Measurements from ENCODE around the gene DNAH8.

DNAH8 gene

GRCh38 chr6:39051399-39052122, 336.4 kb downstream of the DNAH8 start:
- Histone ChIP-seq H3K9me3 (no peaks in the 10 kb centered on the region), H3K36me3 (peaks cover 17% of the 10 kb centered on the region; the same call in 1 of the 2 replicates), H3K27ac (no peak overlapping the region), H4K20me1 (peaks cover 69% of the 10 kb centered on the region), H3K4me3 (no peak overlapping the region), H3K4me2 (peak overlapping the region; percentile 84), H3K27me3 (peaks cover 32% of the 10 kb centered on the region), H3K9ac (0 out of 2 replicates have a peak overlapping the region, but pooled peaks have one; percentile 6), H3K4me1 (peaks cover 47% of the 10 kb centered on the region)
- no peak for TF ChIP-seq Cebpa-rat (IDR thresholded peaks at IDR 0.05)

DNA sequence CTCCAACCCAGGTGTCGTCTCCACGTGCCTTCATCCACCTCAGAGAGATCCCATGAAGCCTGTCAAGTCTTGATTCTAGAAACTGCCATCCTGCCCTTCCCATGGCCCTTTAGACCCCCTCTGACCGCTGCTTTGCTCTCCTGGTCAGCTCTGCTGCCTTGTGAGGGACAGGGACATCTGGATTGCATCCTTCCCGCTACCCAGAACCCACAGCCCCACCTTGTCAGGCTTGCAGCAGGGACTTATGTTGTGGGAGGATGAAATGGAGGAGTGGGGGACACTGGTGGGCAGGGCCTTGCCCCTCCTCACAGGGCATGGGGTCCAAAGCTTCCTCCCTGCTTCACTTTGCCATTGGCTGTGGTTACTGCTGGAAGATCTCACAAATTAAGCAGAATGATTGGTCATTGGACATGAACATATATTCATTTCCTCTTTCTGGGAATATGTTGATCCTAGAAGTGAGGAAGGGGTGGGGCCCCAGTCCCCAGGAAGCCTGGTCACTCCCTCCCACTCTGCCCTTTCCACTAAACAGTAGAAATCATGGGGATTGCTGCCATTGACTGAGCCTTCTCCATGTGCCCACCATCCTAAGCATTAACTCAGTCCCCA, 338.0 kb downstream of the DNAH8 start:
- H3K9ac ChIP-seq, result no peak overlapping the region
- no peak overlapping the region for H3K4me2 ChIP-seq
- peaks cover 72% of the 10 kb centered on the region for H4K20me1 ChIP-seq
- H3K4me3 ChIP-seq, result no peak overlapping the region
- no peak for TF ChIP-seq Cebpa-rat (IDR thresholded peaks at IDR 0.05)
- H3K27ac ChIP-seq, result no peak overlapping the region
- H3K27me3 ChIP-seq, result peaks cover 21% of the 10 kb centered on the region; the same call in 1 of the 2 replicates
- peaks cover 32% of the 10 kb centered on the region for H3K36me3 ChIP-seq
- no peaks in the 10 kb centered on the region for H3K9me3 ChIP-seq
- H3K4me1 ChIP-seq, result peaks cover 41% of the 10 kb centered on the region

DNA sequence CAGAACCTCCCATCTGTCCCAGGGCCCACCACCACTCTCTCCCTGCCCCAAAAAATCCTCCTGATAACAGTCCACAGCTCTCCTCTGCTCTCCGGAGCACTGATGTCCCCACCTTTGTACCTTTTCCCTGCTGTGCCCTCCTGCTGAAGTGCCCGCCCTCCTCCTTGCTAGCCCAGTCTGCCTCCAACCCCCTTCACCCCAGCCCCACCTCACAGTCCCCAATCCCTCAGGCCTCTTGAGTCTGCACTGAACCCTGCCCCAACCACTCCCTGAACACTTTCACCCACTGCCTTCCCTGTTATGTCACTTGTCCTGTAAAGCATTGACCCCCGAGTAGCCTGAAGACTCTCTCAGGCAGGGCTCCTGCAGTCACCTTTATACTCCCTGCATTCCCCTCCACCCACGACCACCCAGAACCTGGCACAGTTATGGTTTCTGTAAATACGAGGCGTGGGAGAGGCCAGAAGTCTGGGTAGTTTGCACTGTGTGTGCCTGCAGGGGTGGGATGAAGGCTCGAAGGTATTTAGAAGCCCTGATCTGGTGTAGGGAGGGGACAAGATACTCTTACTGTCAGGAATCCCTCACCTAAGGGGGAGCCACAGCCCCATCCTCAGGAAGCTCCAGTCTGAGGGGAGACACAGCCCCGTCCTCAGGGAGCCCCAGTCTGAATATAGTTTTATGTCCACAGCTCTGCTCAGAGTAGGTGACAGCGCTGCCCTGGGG, 338.9 kb downstream of the DNAH8 start:
- H3K27me3 ChIP-seq, result peaks cover 12% of the 10 kb centered on the region; the same call in 1 of the 2 replicates
- no peak overlapping the region for H3K4me3 ChIP-seq
- no peak overlapping the region for H3K4me2 ChIP-seq
- H3K9ac ChIP-seq, result no peak overlapping the region
- H3K9me3 ChIP-seq, result no peaks in the 10 kb centered on the region
- no peak overlapping the region for H3K27ac ChIP-seq
- TF ChIP-seq Cebpa-rat (IDR thresholded peaks at IDR 0.05), result no peak
- H4K20me1 ChIP-seq, result peaks cover 72% of the 10 kb centered on the region
- H3K4me1 ChIP-seq, result peaks cover 38% of the 10 kb centered on the region
- peaks cover 41% of the 10 kb centered on the region for H3K36me3 ChIP-seq

- Histone ChIP-seq H4K20me1 (peaks cover 67% of the 10 kb centered on the region), H3K27ac (no peak overlapping the region), H3K4me2 (no peak overlapping the region), H3K36me3 (peaks cover 48% of the 10 kb centered on the region), H3K4me1 (peaks cover 31% of the 10 kb centered on the region), H3K4me3 (no peak overlapping the region), H3K9me3 (no peaks in the 10 kb centered on the region), H3K9ac (no peak overlapping the region), H3K27me3 (peaks cover 5% of the 10 kb centered on the region; the same call in 1 of the 2 replicates)
- TF ChIP-seq Cebpa-rat (IDR thresholded peaks at IDR 0.05), result no peak
These were observed 339.5 kb downstream of the DNAH8 start for GRCh38 chr6:39054577-39055142.

DNA sequence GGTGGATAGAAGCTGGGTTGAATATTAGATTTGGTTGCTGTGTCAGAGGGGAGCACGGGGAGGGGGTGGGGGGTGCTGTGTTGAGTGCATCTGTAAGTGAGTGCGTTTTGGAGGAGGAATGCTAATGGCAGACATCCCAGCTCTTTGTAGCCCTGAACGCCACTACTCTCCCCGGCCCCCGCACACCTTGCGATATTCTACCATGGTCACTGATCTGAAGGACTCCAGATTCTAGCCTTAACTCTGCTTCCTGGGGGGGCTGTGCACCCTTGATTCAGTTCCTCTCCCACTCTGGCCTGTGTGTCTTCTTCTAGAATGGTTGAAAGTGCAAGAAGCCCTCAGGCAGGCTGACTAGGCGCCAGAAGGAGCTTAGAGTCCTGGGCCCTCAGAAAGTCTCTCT, 340.6 kb downstream of the DNAH8 start:
- no peak overlapping the region for H3K4me3 ChIP-seq
- no peaks in the 10 kb centered on the region for H3K9me3 ChIP-seq
- TF ChIP-seq Cebpa-rat (IDR thresholded peaks at IDR 0.05), result no peak
- no peaks in the 10 kb centered on the region for H3K27me3 ChIP-seq
- H3K4me2 ChIP-seq, result no peak overlapping the region
- peaks cover 21% of the 10 kb centered on the region for H3K4me1 ChIP-seq
- H4K20me1 ChIP-seq, result peaks cover 57% of the 10 kb centered on the region
- H3K36me3 ChIP-seq, result peaks cover 49% of the 10 kb centered on the region
- no peak overlapping the region for H3K27ac ChIP-seq
- no peak overlapping the region for H3K9ac ChIP-seq

- Histone ChIP-seq H4K20me1 (peaks cover 51% of the 10 kb centered on the region), H3K36me3 (peaks cover 49% of the 10 kb centered on the region), H3K4me1 (peaks cover 16% of the 10 kb centered on the region), H3K9me3 (no peaks in the 10 kb centered on the region), H3K4me3 (no peak overlapping the region), H3K27me3 (no peaks in the 10 kb centered on the region), H3K9ac (no peak overlapping the region), H3K27ac (no peak overlapping the region), H3K4me2 (no peak overlapping the region)
- TF ChIP-seq Cebpa-rat (IDR thresholded peaks at IDR 0.05), result no peak
These were observed 341.1 kb downstream of the DNAH8 start for GRCh38 chr6:39056191-39056590.

DNA sequence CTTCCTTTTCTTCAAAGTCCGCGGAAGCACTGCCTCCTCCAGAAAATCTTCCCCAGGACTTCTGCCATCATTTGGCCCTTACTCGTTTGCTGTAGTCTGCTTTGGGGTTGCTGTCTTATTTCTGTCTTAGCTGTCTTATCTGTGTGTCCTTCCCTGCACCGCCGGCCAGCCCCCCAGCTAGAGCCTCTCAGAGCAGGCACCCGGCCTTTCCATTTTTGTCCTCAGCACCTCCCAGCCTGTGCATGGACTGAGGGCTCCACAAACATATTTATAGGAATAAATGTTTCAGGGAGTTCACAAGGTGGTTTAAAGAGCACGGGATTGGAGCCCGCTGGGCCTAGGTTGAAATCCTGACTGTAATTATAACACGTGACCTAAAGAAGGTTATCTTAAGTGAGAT, 341.6 kb downstream of the DNAH8 start:
- Histone ChIP-seq H3K36me3 (peaks cover 49% of the 10 kb centered on the region), H3K27ac (no peak overlapping the region), H4K20me1 (peaks cover 47% of the 10 kb centered on the region), H3K4me1 (peaks cover 11% of the 10 kb centered on the region), H3K27me3 (no peaks in the 10 kb centered on the region), H3K4me2 (no peak overlapping the region), H3K9ac (no peak overlapping the region), H3K4me3 (no peak overlapping the region), H3K9me3 (no peaks in the 10 kb centered on the region)
- TF ChIP-seq Cebpa-rat (IDR thresholded peaks at IDR 0.05), result no peak

- H3K4me3 ChIP-seq, result no peak overlapping the region
- TF ChIP-seq Cebpa-rat (IDR thresholded peaks at IDR 0.05), result no peak
- H3K9me3 ChIP-seq, result no peaks in the 10 kb centered on the region
- H3K36me3 ChIP-seq, result peaks cover 49% of the 10 kb centered on the region
- no peak overlapping the region for H3K4me2 ChIP-seq
- H3K27ac ChIP-seq, result no peak overlapping the region
- peaks cover 38% of the 10 kb centered on the region for H4K20me1 ChIP-seq
- no peak overlapping the region for H3K9ac ChIP-seq
- no peaks in the 10 kb centered on the region for H3K27me3 ChIP-seq
- peaks cover 3% of the 10 kb centered on the region for H3K4me1 ChIP-seq
These were observed 342.4 kb downstream of the DNAH8 start for GRCh38 chr6:39057251-39058155.

Measured in BLaER1 (cell line).